Activated T-helper 2 cell treated with anti-CD3 and anti-CD28 coated beads, Interferon-gamma antibody, Interleukin-2, Interleukin-4, amounts not matched to agents 10 μg/mL and 5 μg/mL and 100 μg/mL, durations not matched to agents 14 hours and 24 hours and 36 hours (primary cell): Measurements from ENCODE around the gene RSPRY1. TPM values are rescaled to one million over a fixed set of nuclear protein-coding genes. Genes with fewer than 3 reads are reported as not detected.
"Not testable (repeated sequence)": the region's sequence is repeated elsewhere in the genome, so short reads cannot be mapped to it uniquely, and the experiment has no call there.

Source experiments
- DNase-seq: peaks from one replicate; pipeline ENCODE4 v3.0.0; 2021; ENCODE audit warnings: low spot score
- H3K27ac Mint-ChIP-seq: one replicate; pipeline ENCODE4 v1.8.0; 2021; ENCODE audit warnings: mixed read lengths
- H3K27me3 Mint-ChIP-seq: one replicate; pipeline ENCODE4 v1.8.0; 2021; ENCODE audit warnings: low read depth, mixed read lengths
- H3K36me3 Mint-ChIP-seq: one replicate; pipeline ENCODE4 v1.8.0; 2021; ENCODE audit warnings: low read depth, mixed read lengths
- H3K4me1 Mint-ChIP-seq: one replicate; pipeline ENCODE4 v1.8.0; 2021; ENCODE audit warnings: low read depth, mixed read lengths
- H3K4me3 Mint-ChIP-seq: one replicate; pipeline ENCODE4 v1.8.0; 2021; ENCODE audit warnings: low read depth, mild to moderate bottlenecking, moderate library complexity, mixed read lengths
- H3K9me3 Mint-ChIP-seq: one replicate; pipeline ENCODE4 v1.8.0; 2021; ENCODE audit warnings: mixed read lengths
- intact Hi-C: fragments of 100-400 bp; cut with micrococcal nuclease; formaldehyde crosslinking; loops from one replicate; pipeline ENCODE4 v1.15.1; 2023
- total RNA-seq: library from RNA; stranded (reverse); gene quantifications from 2 replicates; pipeline ENCODE4 v1.2.3, GENCODE V29; 2022

The RSPRY1 gene
- total RNA-seq, 1 donor from 2014 or later: 33.3 TPM

- no peak for DNase-seq
- Mint-ChIP-seq H3K9me3 (no peaks in the 10 kb centered on the region), H3K27ac (peak overlapping the region; percentile 33), H3K36me3 (peaks cover 19% of the 10 kb centered on the region), H3K4me3 (peak overlapping the region; percentile 98), H3K27me3 (no peaks in the 10 kb centered on the region), H3K4me1 (peaks cover 34% of the 10 kb centered on the region)
- intact Hi-C loops: no loop called here
These were observed 2.0 kb upstream of the RSPRY1 start for GRCh38 chr16:57184113-57184512.

- Mint-ChIP-seq H3K4me3 (peak overlapping the region; percentile 98), H3K36me3 (peaks cover 20% of the 10 kb centered on the region), H3K27me3 (no peaks in the 10 kb centered on the region), H3K27ac (peak overlapping the region; percentile 96), H3K4me1 (peaks cover 36% of the 10 kb centered on the region), H3K9me3 (no peaks in the 10 kb centered on the region)
- intact Hi-C loops: loop anchor here (5.0 kb wide), 4 partner anchors 92 to 733 kb away; partner anchors contain the start of genes NUDT21 and OGFOD1
- DNase-seq: peak; percentile 9
These were observed 1.2 kb upstream of the RSPRY1 start for GRCh38 chr16:57184887-57185445.

- DNase-seq: no peak
- Mint-ChIP-seq H3K27ac (peak overlapping the region; percentile 96), H3K27me3 (no peaks in the 10 kb centered on the region), H3K9me3 (no peaks in the 10 kb centered on the region), H3K4me1 (peaks cover 36% of the 10 kb centered on the region), H3K36me3 (peaks cover 20% of the 10 kb centered on the region), H3K4me3 (peak overlapping the region; percentile 98)
- intact Hi-C loops: loop anchor here (5.0 kb wide), 4 partner anchors 92 to 733 kb away; partner anchors contain the start of genes NUDT21 and OGFOD1
These were observed 634 bp upstream of the RSPRY1 start for GRCh38 chr16:57185446-57185944.

GRCh38 chr16:57186872-57187854 is 1.0 kb downstream of the RSPRY1 start:
- Mint-ChIP-seq H3K27me3 (no peaks in the 10 kb centered on the region), H3K4me3 (peak overlapping the region; percentile 98), H3K4me1 (peaks cover 35% of the 10 kb centered on the region), H3K36me3 (peaks cover 20% of the 10 kb centered on the region), H3K27ac (peak overlapping the region; percentile 96), H3K9me3 (no peaks in the 10 kb centered on the region)
- intact Hi-C loops: loop anchor here (2.0 to 5.0 kb wide), 5 partner anchors 58 to 735 kb away; partner anchors contain the start of genes ARL2BP, NUDT21 and OGFOD1
- DNase-seq: peak; percentile 12

- intact Hi-C loops: loop anchor here (2.0 to 5.0 kb wide), 5 partner anchors 57 to 736 kb away; partner anchors contain the start of genes ARL2BP, NUDT21 and OGFOD1
- Mint-ChIP-seq H3K36me3 (peaks cover 16% of the 10 kb centered on the region), H3K4me1 (peaks cover 34% of the 10 kb centered on the region), H3K4me3 (peak overlapping the region; percentile 98)
- not testable (repeated sequence) for H3K27me3 Mint-ChIP-seq, H3K27ac Mint-ChIP-seq, H3K9me3 Mint-ChIP-seq, DNase-seq
These were observed 2.0 kb downstream of the RSPRY1 start for GRCh38 chr16:57187902-57188710.

GRCh38 chr16:57188711-57189002 is 2.5 kb downstream of the RSPRY1 start:
- no peak overlapping the region for H3K4me3 Mint-ChIP-seq
- no peaks in the 10 kb centered on the region for H3K9me3 Mint-ChIP-seq
- H3K4me1 Mint-ChIP-seq: peaks cover 36% of the 10 kb centered on the region
- no peaks in the 10 kb centered on the region for H3K27me3 Mint-ChIP-seq
- no peak overlapping the region for H3K27ac Mint-ChIP-seq
- intact Hi-C loops: loop anchor here (5.0 kb wide), 4 partner anchors 89 to 736 kb away; partner anchors contain the start of genes NUDT21 and OGFOD1
- peaks cover 15% of the 10 kb centered on the region for H3K36me3 Mint-ChIP-seq
- DNase-seq: no peak

GRCh38 chr16:57189527-57189926 is 3.4 kb downstream of the RSPRY1 start:
- intact Hi-C loops: loop anchor here (5.0 kb wide), 4 partner anchors 88 to 737 kb away; partner anchors contain the start of genes NUDT21 and OGFOD1
- H3K4me3 Mint-ChIP-seq, DNase-seq, H3K27me3 Mint-ChIP-seq, H3K9me3 Mint-ChIP-seq, H3K27ac Mint-ChIP-seq: not testable (repeated sequence)
- Mint-ChIP-seq H3K36me3 (peaks cover 17% of the 10 kb centered on the region), H3K4me1 (peaks cover 35% of the 10 kb centered on the region)

GRCh38 chr16:57190136-57190535 is 4.0 kb downstream of the RSPRY1 start:
- Mint-ChIP-seq H3K27ac (no peak overlapping the region), H3K9me3 (no peaks in the 10 kb centered on the region), H3K4me3 (no peak overlapping the region), H3K27me3 (no peaks in the 10 kb centered on the region), H3K4me1 (peaks cover 31% of the 10 kb centered on the region), H3K36me3 (peaks cover 18% of the 10 kb centered on the region)
- DNase-seq: no peak
- intact Hi-C loops: no loop called here

- intact Hi-C loops: no loop called here
- DNase-seq: no peak
- H3K36me3 Mint-ChIP-seq: peaks cover 20% of the 10 kb centered on the region
- H3K27ac Mint-ChIP-seq: no peak overlapping the region
- no peaks in the 10 kb centered on the region for H3K27me3 Mint-ChIP-seq
- no peak overlapping the region for H3K4me3 Mint-ChIP-seq
- H3K9me3 Mint-ChIP-seq: no peaks in the 10 kb centered on the region
- peaks cover 30% of the 10 kb centered on the region for H3K4me1 Mint-ChIP-seq
These were observed 5.0 kb downstream of the RSPRY1 start for GRCh38 chr16:57191056-57191571.

GRCh38 chr16:57192146-57192545 is 6.0 kb downstream of the RSPRY1 start:
- Mint-ChIP-seq H3K27me3 (no peaks in the 10 kb centered on the region), H3K36me3 (peaks cover 23% of the 10 kb centered on the region), H3K4me1 (peaks cover 32% of the 10 kb centered on the region), H3K27ac (no peak overlapping the region), H3K9me3 (no peaks in the 10 kb centered on the region), H3K4me3 (no peak overlapping the region)
- intact Hi-C loops: no loop called here
- no peak for DNase-seq

- Mint-ChIP-seq H3K9me3 (no peaks in the 10 kb centered on the region), H3K4me3 (no peak overlapping the region), H3K27ac (no peak overlapping the region), H3K27me3 (no peaks in the 10 kb centered on the region), H3K36me3 (peaks cover 23% of the 10 kb centered on the region), H3K4me1 (peaks cover 25% of the 10 kb centered on the region)
- DNase-seq: no peak
- intact Hi-C loops: no loop called here
These were observed 6.8 kb downstream of the RSPRY1 start for GRCh38 chr16:57192720-57193486.
